GM19099 (cell line): Measurements from ENCODE around the gene SCP2.

ENCODE experiments used
- POLR2A ChIP-seq: IDR thresholded peaks from 3 replicates; pipeline ENCODE4 v1.6.1; 2011; ENCODE audit warnings: low read depth; ENCODE audit not compliant: insufficient read length; ENCODE audit errors: extremely low read depth

SCP2 gene

DNA sequence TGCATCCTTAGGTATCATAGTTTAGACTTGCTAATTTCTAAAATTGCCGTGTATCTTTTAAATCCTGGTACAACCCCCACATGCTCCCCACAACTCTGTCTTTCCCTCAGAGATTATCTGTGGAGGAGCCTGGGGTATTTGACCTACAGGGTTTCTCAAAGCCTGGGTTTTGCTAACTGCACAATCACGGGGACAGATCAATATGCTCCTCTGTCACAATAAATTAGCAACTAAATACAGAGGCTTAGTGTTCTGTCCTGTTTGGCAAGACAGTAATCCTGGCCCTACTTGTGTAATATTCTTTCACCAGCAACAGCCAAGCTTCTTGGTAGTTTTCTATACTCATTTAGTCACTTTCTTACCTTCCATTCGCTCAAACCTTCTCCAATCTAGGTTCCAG, 14.1 kb upstream of the SCP2 start:
- TF ChIP-seq POLR2A = no peak

DNA sequence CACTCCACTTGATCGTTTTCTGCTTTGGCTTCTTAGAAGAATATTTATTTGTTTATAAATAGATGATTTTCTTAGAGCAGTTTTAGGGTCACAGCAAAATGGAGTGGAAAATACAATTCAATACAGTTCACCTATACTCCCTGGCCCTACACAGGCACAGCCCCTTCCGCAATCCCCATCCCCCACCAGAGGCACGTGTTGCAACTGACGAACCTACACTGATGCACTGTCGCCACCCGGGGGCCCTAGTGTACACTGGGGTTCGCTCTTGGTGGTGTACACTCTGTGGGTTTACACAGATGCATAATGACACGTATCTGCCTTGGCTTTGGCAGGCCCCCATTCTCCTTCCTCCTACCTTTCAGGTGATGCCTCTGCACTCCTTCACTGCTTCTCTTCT, 13.5 kb upstream of the SCP2 start:
- no peak for TF ChIP-seq POLR2A

- TF ChIP-seq POLR2A = no peak
These were observed 12.6 kb upstream of the SCP2 start for GRCh38 chr1:52914463-52914862.

GRCh38 chr1:52915211-52915854, 11.7 kb upstream of the SCP2 start:
- TF ChIP-seq POLR2A = no peak

DNA sequence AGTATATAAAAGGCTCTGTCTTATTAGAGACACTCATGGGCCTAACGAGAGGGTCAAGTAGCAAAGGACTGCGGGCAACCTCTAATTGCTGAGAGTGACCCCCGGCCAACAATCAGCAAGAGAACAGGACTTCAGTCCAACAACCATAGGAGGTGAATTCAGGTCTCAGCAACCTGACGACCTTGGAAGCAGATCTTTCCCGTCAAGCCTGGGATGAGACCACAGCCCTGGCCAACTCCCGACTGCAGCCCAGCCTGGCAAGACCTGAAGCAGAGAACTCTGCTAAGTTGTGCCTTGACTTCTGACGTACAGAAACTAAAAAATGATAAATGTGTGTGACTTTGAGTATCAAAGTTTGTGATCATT, 11.2 kb upstream of the SCP2 start:
- TF ChIP-seq POLR2A = no peak

- TF ChIP-seq POLR2A = no peak
These were observed 10.7 kb upstream of the SCP2 start for GRCh38 chr1:52916241-52916975.

- TF ChIP-seq POLR2A = no peak
These were observed 9.9 kb upstream of the SCP2 start for GRCh38 chr1:52917156-52917555.

DNA sequence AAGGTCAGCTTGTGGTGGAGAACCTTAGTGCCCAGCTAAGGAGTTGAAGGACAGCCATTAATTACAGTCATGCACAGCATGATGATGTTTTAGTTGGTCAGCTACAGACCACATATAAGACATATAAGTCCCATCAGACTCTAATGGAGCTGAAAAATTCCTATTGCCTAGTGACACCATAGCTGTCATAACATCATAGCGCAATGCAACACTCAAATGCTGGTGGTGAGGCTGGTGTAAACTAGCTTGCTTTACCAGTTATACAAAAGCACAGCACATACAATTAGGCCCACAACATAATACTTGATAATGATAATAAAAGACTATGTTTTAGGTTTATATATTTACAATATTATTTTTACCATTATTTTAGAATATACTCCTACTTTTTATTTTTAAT, 9.5 kb upstream of the SCP2 start:
- TF ChIP-seq POLR2A = no peak

GRCh38 chr1:52918201-52918600, 8.9 kb upstream of the SCP2 start:
- TF ChIP-seq POLR2A = no peak

DNA sequence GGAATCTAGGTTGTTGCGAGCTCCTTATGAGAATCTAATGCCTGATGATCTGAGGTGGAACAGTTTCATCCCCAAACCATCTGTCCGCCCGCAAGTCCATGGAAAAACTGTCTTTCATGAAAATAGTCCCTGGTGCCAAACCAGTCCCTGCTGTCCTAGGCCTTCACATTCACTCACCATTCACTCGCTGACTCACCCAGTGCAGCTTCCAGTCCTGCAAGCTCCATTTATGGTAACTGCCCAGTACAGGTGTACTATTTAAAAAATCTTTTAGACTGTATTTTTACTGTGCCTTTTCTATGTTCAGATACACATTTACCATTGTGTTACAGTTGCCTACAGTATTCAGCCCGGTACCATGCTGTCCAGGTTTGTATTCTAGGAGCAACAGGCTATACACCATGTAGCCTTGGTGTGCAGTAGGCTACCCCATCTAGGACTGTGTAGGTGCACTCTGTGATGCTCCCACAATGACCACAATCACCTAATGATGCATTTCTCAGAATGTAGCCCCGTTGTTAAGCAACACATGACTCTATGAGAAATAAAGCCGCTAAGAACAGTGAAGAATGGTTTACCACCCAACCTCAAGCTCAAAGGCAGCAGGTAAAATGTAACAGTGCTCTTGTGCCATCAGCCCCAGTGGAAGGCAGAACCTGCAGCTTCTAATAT, 7.9 kb upstream of the SCP2 start:
- no peak for TF ChIP-seq POLR2A

GRCh38 chr1:52919723-52920483, 7.2 kb upstream of the SCP2 start:
- TF ChIP-seq POLR2A = no peak

DNA sequence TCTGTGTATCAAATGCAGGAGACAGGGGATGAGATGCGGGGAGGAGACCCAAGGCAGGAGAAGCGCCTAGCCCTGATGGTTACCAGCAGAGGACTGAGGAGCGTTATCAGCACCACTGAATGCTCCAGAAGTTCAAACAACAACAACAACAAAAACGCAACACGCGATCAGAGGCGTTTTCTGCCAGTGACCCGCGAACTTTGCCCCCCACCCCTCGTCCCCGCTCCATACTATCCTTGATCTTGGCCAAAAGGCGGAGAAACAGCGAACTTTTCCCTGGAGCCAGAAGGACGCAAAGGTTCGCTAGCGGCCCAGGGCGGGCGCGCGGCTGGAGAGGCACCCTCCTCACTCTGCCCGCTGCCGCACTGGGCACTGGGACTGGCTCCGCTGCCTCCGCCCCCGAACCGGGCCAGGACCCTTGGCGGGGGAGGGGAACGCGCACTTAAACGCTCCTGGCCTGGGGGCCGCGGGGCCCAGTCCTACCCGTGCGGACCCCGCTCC, 6.2 kb upstream of the SCP2 start:
- TF ChIP-seq POLR2A = no peak

GRCh38 chr1:52925571-52926005, 1.5 kb upstream of the SCP2 start:
- no peak for TF ChIP-seq POLR2A

DNA sequence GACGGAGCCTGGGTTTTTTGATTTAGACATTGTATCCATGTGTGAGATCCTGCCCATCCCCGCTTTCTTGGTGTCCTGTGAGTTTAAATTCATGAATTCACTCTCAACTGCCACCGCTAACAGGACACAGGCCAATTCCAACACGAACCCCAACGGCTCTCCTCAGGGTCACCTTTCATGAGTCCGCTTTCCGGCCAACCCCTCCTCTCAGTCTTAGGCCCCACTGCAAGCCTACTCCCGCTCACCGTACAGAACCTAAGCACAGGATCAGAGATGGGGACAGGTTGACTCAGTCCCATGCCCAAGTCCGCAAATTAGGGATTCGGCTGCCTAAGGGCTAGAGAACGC, 238 bp upstream of the SCP2 start:
- TF ChIP-seq POLR2A = no peak

GRCh38 chr1:52928015-52928404, 934 bp downstream of the SCP2 start:
- TF ChIP-seq POLR2A = no peak
